Measurements from ENCODE around the gene THUMPD3.

DNA sequence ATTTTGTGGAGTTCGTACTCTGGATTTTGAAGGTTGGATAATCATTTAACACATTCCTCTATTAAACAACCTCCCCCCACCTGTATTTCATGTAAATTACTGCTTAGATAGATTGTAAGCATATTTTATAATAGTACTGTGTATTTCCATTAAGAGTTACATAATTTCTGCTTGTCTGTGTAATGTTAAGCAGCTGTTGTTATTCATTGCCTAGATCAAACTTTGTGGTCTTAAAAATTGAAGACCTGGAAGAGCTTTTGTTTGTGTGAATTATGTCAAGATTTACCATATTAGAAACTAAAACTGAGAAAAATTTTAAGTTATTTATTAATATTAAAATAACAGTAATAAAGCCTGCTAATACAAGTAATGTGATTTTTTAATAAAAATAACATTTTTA lies 45.7 kb downstream of the THUMPD3 start:
- no peak for TF ChIP-seq CTCF (IDR thresholded peaks at IDR 0.05 in 4 of 5, conservative IDR thresholded peaks at IDR 0.05 in 1 of 5)
- TF ChIP-seq POLR2A (IDR thresholded peaks at IDR 0.05): no peak
